ENCODE results near the gene GSAP. TPM values are rescaled to one million over a fixed set of nuclear protein-coding genes. Genes with fewer than 3 reads are reported as not detected.

Gene GSAP
- total RNA-seq, 2 donors from 2014 or later = 10.0 to 13.0 TPM

DNA sequence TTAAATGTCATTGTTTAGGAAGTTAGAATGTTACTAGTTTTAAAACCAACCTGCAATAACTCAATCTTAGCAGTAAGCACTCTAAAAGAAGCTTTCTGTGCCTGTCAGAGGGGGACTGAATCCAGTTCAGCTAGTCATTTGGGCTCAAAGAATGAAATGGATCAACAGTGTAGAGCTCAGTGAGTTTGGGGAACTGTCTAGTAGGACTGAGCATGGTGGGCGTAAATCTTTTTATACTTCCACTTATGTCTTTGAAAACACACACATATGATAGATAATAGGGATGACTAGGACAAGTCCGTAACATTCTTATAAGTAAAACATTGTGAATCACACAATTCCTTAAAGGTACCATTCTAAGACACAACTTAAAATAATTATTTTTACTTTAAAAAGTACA, 11.5 kb downstream of the GSAP start:
- H3K9me3 ChIP-seq = no peaks in the 10 kb centered on the region
- no peak overlapping the region for H3K4me3 ChIP-seq
- no peak overlapping the region for H3K27ac ChIP-seq
- TF ChIP-seq, protein P1, sequence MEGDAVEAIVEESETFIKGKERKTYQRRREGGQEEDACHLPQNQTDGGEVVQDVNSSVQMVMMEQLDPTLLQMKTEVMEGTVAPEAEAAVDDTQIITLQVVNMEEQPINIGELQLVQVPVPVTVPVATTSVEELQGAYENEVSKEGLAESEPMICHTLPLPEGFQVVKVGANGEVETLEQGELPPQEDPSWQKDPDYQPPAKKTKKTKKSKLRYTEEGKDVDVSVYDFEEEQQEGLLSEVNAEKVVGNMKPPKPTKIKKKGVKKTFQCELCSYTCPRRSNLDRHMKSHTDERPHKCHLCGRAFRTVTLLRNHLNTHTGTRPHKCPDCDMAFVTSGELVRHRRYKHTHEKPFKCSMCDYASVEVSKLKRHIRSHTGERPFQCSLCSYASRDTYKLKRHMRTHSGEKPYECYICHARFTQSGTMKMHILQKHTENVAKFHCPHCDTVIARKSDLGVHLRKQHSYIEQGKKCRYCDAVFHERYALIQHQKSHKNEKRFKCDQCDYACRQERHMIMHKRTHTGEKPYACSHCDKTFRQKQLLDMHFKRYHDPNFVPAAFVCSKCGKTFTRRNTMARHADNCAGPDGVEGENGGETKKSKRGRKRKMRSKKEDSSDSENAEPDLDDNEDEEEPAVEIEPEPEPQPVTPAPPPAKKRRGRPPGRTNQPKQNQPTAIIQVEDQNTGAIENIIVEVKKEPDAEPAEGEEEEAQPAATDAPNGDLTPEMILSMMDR (IDR thresholded peaks at IDR 0.05) = no peak
- TF ChIP-seq POLR2A (IDR thresholded peaks at IDR 0.05) = no peak
- TF ChIP-seq POLR2AphosphoS5 (IDR thresholded peaks at IDR 0.05) = no peak
- H3K36me3 ChIP-seq = no peaks in the 10 kb centered on the region
- DNase-seq (ENCODE audit: low spot score) = no peak
- no peaks in the 10 kb centered on the region for H3K27me3 ChIP-seq (replicated peaks; ENCODE audit: insufficient read depth)
- H3K4me1 ChIP-seq (replicated peaks) = no peaks in the 10 kb centered on the region
- 95% methylated on average over 2 of the region's 2 CpGs for WGBS
- intact Hi-C loops (cut with DNase I) = no loop called here

DNA sequence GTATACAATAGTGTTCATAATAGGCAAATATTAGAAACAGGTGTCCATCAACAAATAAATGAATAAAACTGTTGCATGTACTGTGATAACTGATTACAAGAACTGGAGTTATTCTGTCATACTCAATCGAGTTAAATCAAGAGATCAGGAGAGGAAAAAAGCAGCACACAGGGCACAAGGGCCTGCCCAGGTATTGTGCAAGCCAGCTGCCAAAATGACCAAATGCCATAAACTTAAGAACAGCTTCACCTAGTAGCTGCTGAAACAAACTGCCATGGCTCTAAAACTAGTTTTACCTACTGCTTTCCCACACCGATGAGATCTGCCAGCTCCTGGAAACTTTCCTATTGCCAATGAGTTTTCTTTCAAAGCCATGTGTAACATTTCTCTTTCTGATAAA, 12.2 kb downstream of the GSAP start:
- WGBS = 61% methylated on average over 2 of the region's 2 CpGs
- intact Hi-C loops (cut with DNase I) = no loop called here
- no peak for DNase-seq (ENCODE audit: low spot score)
- Histone ChIP-seq H3K36me3 (no peaks in the 10 kb centered on the region), H3K4me3 (no peak overlapping the region), H3K27ac (no peak overlapping the region), H3K9me3 (no peaks in the 10 kb centered on the region), H3K27me3 (replicated peaks; ENCODE audit: insufficient read depth) (no peaks in the 10 kb centered on the region), H3K4me1 (replicated peaks) (no peaks in the 10 kb centered on the region)
- TF ChIP-seq POLR2AphosphoS5 (IDR thresholded peaks at IDR 0.05) (no peak), POLR2A (IDR thresholded peaks at IDR 0.05) (no peak)

DNA sequence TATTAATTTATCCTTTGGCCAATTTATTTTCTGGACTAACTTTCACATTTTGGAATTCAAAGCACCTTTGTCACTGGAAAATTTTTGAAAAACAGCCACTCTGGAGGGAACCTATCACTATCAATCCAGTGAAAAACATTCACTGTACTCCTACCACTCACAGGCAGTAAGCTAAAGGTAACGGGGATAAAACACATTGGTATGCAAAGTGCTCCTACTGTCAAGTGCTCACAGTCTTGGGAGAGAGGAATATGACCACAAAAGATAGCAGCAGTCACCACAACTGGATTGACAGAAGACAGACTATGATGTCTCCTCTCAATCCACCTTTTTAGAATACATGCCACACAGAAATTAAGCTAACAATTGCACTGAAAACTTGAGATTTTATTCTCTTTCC, 13.3 kb downstream of the GSAP start:
- 76% methylated on average over 1 of the region's 1 CpG for WGBS
- Histone ChIP-seq H3K4me3 (no peak overlapping the region), H3K9me3 (no peaks in the 10 kb centered on the region), H3K36me3 (no peaks in the 10 kb centered on the region), H3K4me1 (replicated peaks) (no peaks in the 10 kb centered on the region), H3K27ac (no peak overlapping the region), H3K27me3 (replicated peaks; ENCODE audit: insufficient read depth) (no peaks in the 10 kb centered on the region)
- intact Hi-C loops (cut with DNase I) = no loop called here
- TF ChIP-seq POLR2A (IDR thresholded peaks at IDR 0.05) = no peak
- no peak for TF ChIP-seq POLR2AphosphoS5 (IDR thresholded peaks at IDR 0.05)
- TF ChIP-seq, protein P1 (IDR thresholded peaks at IDR 0.05) = no peak
- no peak for DNase-seq (ENCODE audit: low spot score)

GRCh38 chr7:77401002-77401401, 15.1 kb downstream of the GSAP start:
- Histone ChIP-seq H3K4me3 (no peak overlapping the region), H3K27ac (no peak overlapping the region), H3K36me3 (no peaks in the 10 kb centered on the region), H3K4me1 (replicated peaks) (no peaks in the 10 kb centered on the region), H3K9me3 (no peaks in the 10 kb centered on the region), H3K27me3 (replicated peaks; ENCODE audit: insufficient read depth) (no peaks in the 10 kb centered on the region)
- 97% methylated on average over 2 of the region's 2 CpGs for WGBS
- intact Hi-C loops (cut with DNase I) = no loop called here
- TF ChIP-seq POLR2A (IDR thresholded peaks at IDR 0.05) (no peak), POLR2AphosphoS5 (IDR thresholded peaks at IDR 0.05) (no peak)
- TF ChIP-seq, protein P1 (IDR thresholded peaks at IDR 0.05) = no peak
- DNase-seq (ENCODE audit: low spot score) = no peak

- Histone ChIP-seq H3K27me3 (replicated peaks; ENCODE audit: insufficient read depth) (no peaks in the 10 kb centered on the region), H3K4me1 (replicated peaks) (no peaks in the 10 kb centered on the region), H3K36me3 (no peaks in the 10 kb centered on the region), H3K27ac (no peak overlapping the region), H3K9me3 (no peaks in the 10 kb centered on the region), H3K4me3 (no peak overlapping the region)
- intact Hi-C loops (cut with DNase I) = no loop called here
- 92% methylated on average over 2 of the region's 2 CpGs for WGBS
- TF ChIP-seq POLR2AphosphoS5 (IDR thresholded peaks at IDR 0.05) (no peak), POLR2A (IDR thresholded peaks at IDR 0.05) (no peak)
- TF ChIP-seq, protein P1 (IDR thresholded peaks at IDR 0.05) = no peak
- DNase-seq (ENCODE audit: low spot score) = no peak
These were observed 16.3 kb downstream of the GSAP start for GRCh38 chr7:77399816-77400215.
